ENCODE measurements around the gene FLT4.

FLT4 gene

GRCh38 chr5:180583738-180584137 is 65.7 kb downstream of the FLT4 start:
- Mint-ChIP-seq H3K27me3 (ENCODE audit: low read depth) (peaks cover 13% of the 10 kb centered on the region), H3K4me3 (no peak overlapping the region), H3K9me3 (no peaks in the 10 kb centered on the region), H3K4me1 (ENCODE audit: low read depth) (no peaks in the 10 kb centered on the region), H3K27ac (no peak overlapping the region), H3K36me3 (ENCODE audit: low read depth) (no peaks in the 10 kb centered on the region)
- DNase-seq (ENCODE audit: low spot score) = no peak

GRCh38 chr5:180580681-180581080 is 68.7 kb downstream of the FLT4 start:
- peaks cover 16% of the 10 kb centered on the region for H3K36me3 Mint-ChIP-seq (ENCODE audit: low read depth)
- no peaks in the 10 kb centered on the region for H3K4me1 Mint-ChIP-seq (ENCODE audit: low read depth)
- H3K9me3 Mint-ChIP-seq = no peaks in the 10 kb centered on the region
- H3K27ac Mint-ChIP-seq = no peak overlapping the region
- no peak overlapping the region for H3K4me3 Mint-ChIP-seq
- H3K27me3 Mint-ChIP-seq (ENCODE audit: low read depth) = peaks cover 5% of the 10 kb centered on the region
- DNase-seq (ENCODE audit: low spot score) = no peak

DNA sequence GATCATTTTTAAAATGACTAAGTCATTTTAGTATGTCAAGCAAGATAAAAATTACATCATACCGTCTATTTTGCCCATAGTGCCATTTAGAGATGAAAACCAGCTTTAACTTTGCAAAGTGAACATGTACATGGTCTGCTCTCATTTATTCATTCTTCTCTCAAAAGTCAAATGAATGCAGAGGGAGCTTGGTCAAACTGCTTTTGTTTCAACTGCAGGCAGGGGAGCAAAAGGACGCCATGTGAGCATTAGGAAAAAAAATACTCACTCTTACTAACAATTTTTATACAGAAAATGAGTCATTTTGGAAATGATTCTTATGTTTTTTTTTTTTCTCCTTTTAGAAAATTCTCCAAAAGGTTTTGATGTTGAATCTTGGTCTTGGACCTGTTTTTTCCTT is 73.8 kb downstream of the FLT4 start:
- no peaks in the 10 kb centered on the region for H3K27me3 Mint-ChIP-seq (ENCODE audit: low read depth)
- no peaks in the 10 kb centered on the region for H3K4me1 Mint-ChIP-seq (ENCODE audit: low read depth)
- H3K4me3 Mint-ChIP-seq = no peak overlapping the region
- DNase-seq (ENCODE audit: low spot score) = no peak
- H3K36me3 Mint-ChIP-seq (ENCODE audit: low read depth) = peaks cover 29% of the 10 kb centered on the region
- no peak overlapping the region for H3K27ac Mint-ChIP-seq
- no peaks in the 10 kb centered on the region for H3K9me3 Mint-ChIP-seq

DNA sequence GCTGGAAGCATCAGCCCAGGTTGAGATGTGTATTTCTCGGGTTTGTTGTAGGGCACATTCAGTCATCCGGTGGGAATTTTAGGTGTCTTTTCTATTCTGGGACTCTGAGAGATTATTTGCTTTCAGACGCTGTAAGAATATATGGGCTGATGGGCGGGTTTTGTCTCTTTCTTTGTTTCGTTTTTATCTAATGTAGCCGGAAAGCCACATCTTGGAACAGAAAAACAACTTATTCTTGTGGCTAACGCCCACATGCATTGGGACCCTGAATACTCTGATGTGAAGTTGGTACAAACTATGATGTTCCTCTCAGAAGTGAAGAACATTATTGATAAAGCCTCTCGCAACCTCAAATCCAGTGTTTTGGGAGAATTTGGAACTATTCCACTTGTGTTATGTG is 80.5 kb downstream of the FLT4 start:
- H3K36me3 Mint-ChIP-seq (ENCODE audit: low read depth) = peaks cover 58% of the 10 kb centered on the region
- DNase-seq (ENCODE audit: low spot score) = no peak
- H3K27me3 Mint-ChIP-seq (ENCODE audit: low read depth) = no peaks in the 10 kb centered on the region
- peaks cover 5% of the 10 kb centered on the region for H3K4me1 Mint-ChIP-seq (ENCODE audit: low read depth)
- H3K27ac Mint-ChIP-seq = no peak overlapping the region
- no peak overlapping the region for H3K4me3 Mint-ChIP-seq
- no peaks in the 10 kb centered on the region for H3K9me3 Mint-ChIP-seq

GRCh38 chr5:180563994-180564393 is 85.4 kb downstream of the FLT4 start:
- no peak overlapping the region for H3K27ac Mint-ChIP-seq
- H3K9me3 Mint-ChIP-seq = no peaks in the 10 kb centered on the region
- H3K4me3 Mint-ChIP-seq = no peak overlapping the region
- peaks cover 30% of the 10 kb centered on the region for H3K4me1 Mint-ChIP-seq (ENCODE audit: low read depth)
- peaks cover 71% of the 10 kb centered on the region for H3K36me3 Mint-ChIP-seq (ENCODE audit: low read depth)
- no peaks in the 10 kb centered on the region for H3K27me3 Mint-ChIP-seq (ENCODE audit: low read depth)
- DNase-seq (ENCODE audit: low spot score) = peak; percentile 14

GRCh38 chr5:180558232-180558631 is 91.2 kb downstream of the FLT4 start:
- Mint-ChIP-seq H3K27me3 (ENCODE audit: low read depth) (no peaks in the 10 kb centered on the region), H3K27ac (no peak overlapping the region), H3K4me3 (no peak overlapping the region), H3K4me1 (ENCODE audit: low read depth) (peaks cover 24% of the 10 kb centered on the region), H3K36me3 (ENCODE audit: low read depth) (peaks cover 60% of the 10 kb centered on the region), H3K9me3 (no peaks in the 10 kb centered on the region)
- DNase-seq (ENCODE audit: low spot score) = no peak

DNA sequence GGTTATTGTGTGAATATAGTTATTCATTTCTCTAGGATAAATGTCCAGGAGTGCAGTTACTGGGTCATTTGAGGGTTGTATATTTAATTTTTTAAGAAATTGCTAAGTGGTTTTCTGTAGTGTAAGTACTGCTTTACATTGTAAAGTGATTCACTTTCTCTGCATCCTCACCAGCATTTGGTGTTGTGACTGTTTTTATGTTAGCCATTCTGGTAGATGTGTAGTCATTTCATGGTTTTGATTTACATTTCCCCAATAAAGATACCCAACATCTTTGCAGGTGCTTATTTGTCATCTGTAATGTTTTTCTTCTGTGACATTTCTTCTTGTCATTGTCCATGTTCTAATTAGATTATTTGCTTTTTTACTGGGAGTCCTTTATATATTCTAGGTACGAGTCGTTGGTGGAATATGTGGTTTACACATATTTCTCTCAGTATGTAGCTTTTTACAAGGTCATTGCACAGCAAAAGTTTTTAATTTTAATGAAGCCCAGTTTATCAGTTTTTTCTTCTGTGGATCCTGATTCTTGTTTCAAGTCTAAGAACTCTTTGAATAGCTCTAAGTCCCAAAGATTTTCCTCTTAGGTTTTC is 92.1 kb downstream of the FLT4 start:
- H3K27me3 Mint-ChIP-seq (ENCODE audit: low read depth) = no peaks in the 10 kb centered on the region
- peaks cover 20% of the 10 kb centered on the region for H3K4me1 Mint-ChIP-seq (ENCODE audit: low read depth)
- DNase-seq (ENCODE audit: low spot score) = no peak
- no peak overlapping the region for H3K4me3 Mint-ChIP-seq
- H3K27ac Mint-ChIP-seq = no peak overlapping the region
- peaks cover 65% of the 10 kb centered on the region for H3K36me3 Mint-ChIP-seq (ENCODE audit: low read depth)
- H3K9me3 Mint-ChIP-seq = no peaks in the 10 kb centered on the region

DNA sequence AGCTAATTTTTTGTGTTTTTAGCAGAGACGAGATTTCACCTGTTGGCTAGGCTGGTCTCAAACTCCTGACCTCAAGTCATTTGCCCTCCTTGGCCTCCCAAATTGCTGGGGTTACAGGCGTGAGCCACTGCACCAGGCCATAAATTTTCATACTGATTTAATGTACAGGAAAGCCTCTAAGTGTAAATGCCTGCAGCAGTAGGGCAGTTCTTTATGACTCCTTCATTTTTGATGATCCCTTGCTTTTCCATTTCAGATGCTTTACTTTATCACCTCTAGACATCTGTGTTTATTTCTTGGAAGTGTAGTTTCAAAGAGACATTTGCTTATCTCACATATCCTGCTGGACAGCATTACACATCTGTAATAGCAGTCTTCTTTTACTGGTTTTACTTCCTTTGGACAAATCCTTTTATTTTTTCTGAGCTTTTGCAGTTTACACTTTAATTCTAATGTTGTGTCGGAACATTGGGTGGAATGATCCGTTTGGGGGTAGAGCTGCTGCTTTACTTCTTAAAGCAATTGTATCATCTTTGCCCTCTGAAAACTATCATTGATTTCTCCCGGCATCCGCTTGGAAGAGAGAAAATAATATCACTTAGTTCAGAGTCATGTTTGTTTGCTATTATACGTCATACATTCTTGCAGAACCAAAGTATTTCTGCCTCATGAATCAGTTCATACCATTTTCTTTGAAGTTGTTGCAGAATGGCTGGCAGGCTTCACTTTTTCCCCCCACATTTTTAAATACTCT is 94.1 kb downstream of the FLT4 start:
- no peak overlapping the region for H3K27ac Mint-ChIP-seq
- no peaks in the 10 kb centered on the region for H3K9me3 Mint-ChIP-seq
- H3K27me3 Mint-ChIP-seq (ENCODE audit: low read depth) = no peaks in the 10 kb centered on the region
- no peak overlapping the region for H3K4me3 Mint-ChIP-seq
- H3K4me1 Mint-ChIP-seq (ENCODE audit: low read depth) = peaks cover 5% of the 10 kb centered on the region
- peaks cover 56% of the 10 kb centered on the region for H3K36me3 Mint-ChIP-seq (ENCODE audit: low read depth)
- no peak for DNase-seq (ENCODE audit: low spot score)

- DNase-seq (ENCODE audit: low spot score) = no peak
- Mint-ChIP-seq H3K4me1 (ENCODE audit: low read depth) (peaks cover 4% of the 10 kb centered on the region), H3K4me3 (no peak overlapping the region), H3K27ac (no peak overlapping the region), H3K27me3 (ENCODE audit: low read depth) (no peaks in the 10 kb centered on the region), H3K36me3 (ENCODE audit: low read depth) (peaks cover 53% of the 10 kb centered on the region), H3K9me3 (no peaks in the 10 kb centered on the region)
These were observed 95.9 kb downstream of the FLT4 start for GRCh38 chr5:180553530-180553929.
